ENCODE results near the gene DARS1. TPM values are rescaled to one million over a fixed set of nuclear protein-coding genes. Genes with fewer than 3 reads are reported as not detected.

Gene DARS1
- total and polyA plus RNA-seq, 2 donors (not counting 1 experiment from before 2014, with no cell fraction given): 36.7 to 88.3 TPM

DNA sequence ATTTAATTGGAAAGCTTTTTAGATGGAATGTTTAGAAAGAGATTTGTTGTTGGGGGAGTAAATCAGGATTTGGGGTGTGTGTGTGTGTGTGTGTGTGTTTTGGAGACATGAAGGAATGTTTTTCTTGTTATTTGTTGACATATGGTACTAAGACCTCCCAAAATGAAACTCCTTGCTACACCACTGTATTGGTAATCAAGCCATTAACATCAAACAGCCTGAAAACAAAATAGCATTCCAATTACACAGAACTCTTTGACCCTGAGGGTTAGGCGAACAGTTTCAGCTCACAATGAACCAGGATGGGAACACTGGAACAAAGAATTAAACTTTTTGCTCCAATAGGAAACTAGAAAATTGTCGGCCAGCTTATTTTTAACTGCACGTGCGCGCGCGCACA, 41.7 kb upstream of the DARS1 start:
- no peaks in the 10 kb centered on the region for H3K9me3 Mint-ChIP-seq (ENCODE audit: insufficient read depth)
- intact Hi-C loops (cut with micrococcal nuclease): no loop called here
- Histone ChIP-seq H4K20me1 (ENCODE audit: control insufficient read depth, insufficient read depth, low read length, poor library complexity, severe bottlenecking) (no peaks in the 10 kb centered on the region), H3K4me2 (replicated peaks; ENCODE audit: low read depth, low read length, poor library complexity, severe bottlenecking) (no peak overlapping the region), H3K4me3 (ENCODE audit: control extremely low read depth in 1 of 5, extremely low read depth in 1 of 5, insufficient read depth in 1 of 5, low read depth in 2 of 5, low read length in 4 of 5) (no peak overlapping the region), H2AFZ (ENCODE audit: insufficient read depth, low read depth, low read length, poor library complexity, severe bottlenecking) (no peak overlapping the region), H3K9ac (ENCODE audit: low read length) (no peak overlapping the region), H3K4me1 (ENCODE audit: control insufficient read depth in 2 of 2, insufficient read depth in 2 of 2, low read length in 2 of 2) (peaks cover 5 to 9% of the 10 kb centered on the region in 2 donors), H3K9me3 (ENCODE audit: control extremely low read depth in 1 of 3, control insufficient read depth in 2 of 3, insufficient read depth in 1 of 3, low read length in 2 of 3) (peaks cover 0 to 9% (median 0%) of the 10 kb centered on the region in 3 donors), H3K27me3 (replicated peaks in 1 of 4; ENCODE audit: control extremely low read depth in 1 of 4, control insufficient read depth in 3 of 4, insufficient read depth in 4 of 4, low read length in 3 of 4) (no peaks in the 10 kb centered on the region), H3K79me2 (ENCODE audit: control insufficient read depth, insufficient read depth, low read length) (no peaks in the 10 kb centered on the region), H3K36me3 (replicated peaks in 1 of 2; ENCODE audit: control extremely low read depth in 1 of 2, control insufficient read depth in 1 of 2, extremely low read depth in 1 of 2, insufficient read depth in 2 of 2, low read length in 1 of 2) (no peaks in the 10 kb centered on the region), H3K27ac (ENCODE audit: low read length in 2 of 2) (no peak overlapping the region)
- CTCF ChIA-PET: interaction anchor here (1.6 kb wide), 1 partner anchor 113 kb away, joined by 4 read pairs; no protein-coding TSS in a partner anchor
- peaks cover 17% of the 10 kb centered on the region for H3K4me1 Mint-ChIP-seq
- TF ChIP-seq, protein P1, sequence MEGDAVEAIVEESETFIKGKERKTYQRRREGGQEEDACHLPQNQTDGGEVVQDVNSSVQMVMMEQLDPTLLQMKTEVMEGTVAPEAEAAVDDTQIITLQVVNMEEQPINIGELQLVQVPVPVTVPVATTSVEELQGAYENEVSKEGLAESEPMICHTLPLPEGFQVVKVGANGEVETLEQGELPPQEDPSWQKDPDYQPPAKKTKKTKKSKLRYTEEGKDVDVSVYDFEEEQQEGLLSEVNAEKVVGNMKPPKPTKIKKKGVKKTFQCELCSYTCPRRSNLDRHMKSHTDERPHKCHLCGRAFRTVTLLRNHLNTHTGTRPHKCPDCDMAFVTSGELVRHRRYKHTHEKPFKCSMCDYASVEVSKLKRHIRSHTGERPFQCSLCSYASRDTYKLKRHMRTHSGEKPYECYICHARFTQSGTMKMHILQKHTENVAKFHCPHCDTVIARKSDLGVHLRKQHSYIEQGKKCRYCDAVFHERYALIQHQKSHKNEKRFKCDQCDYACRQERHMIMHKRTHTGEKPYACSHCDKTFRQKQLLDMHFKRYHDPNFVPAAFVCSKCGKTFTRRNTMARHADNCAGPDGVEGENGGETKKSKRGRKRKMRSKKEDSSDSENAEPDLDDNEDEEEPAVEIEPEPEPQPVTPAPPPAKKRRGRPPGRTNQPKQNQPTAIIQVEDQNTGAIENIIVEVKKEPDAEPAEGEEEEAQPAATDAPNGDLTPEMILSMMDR (IDR thresholded peaks at IDR 0.05): no peak
- TF ChIP-seq EZH2 (IDR thresholded peaks at IDR 0.05; ENCODE audit: borderline replicate concordance, insufficient read depth, low read depth, low read length, poor library complexity, severe bottlenecking): no peak
- DNase-seq: no peak
- POLR2A ChIA-PET: interaction anchor here (0.7 kb wide), 1 partner anchor 30 kb away, joined by 4 read pairs; no protein-coding TSS in a partner anchor
- H3K27me3 Mint-ChIP-seq: no peaks in the 10 kb centered on the region
- no peak overlapping the region for H3K4me3 Mint-ChIP-seq
- 99% methylated on average over 7 of the region's 7 CpGs for WGBS (ENCODE audit: insufficient coverage)
- ATAC-seq (ENCODE audit: low read depth): no peak
- H3K27ac Mint-ChIP-seq: no peak overlapping the region

DNA sequence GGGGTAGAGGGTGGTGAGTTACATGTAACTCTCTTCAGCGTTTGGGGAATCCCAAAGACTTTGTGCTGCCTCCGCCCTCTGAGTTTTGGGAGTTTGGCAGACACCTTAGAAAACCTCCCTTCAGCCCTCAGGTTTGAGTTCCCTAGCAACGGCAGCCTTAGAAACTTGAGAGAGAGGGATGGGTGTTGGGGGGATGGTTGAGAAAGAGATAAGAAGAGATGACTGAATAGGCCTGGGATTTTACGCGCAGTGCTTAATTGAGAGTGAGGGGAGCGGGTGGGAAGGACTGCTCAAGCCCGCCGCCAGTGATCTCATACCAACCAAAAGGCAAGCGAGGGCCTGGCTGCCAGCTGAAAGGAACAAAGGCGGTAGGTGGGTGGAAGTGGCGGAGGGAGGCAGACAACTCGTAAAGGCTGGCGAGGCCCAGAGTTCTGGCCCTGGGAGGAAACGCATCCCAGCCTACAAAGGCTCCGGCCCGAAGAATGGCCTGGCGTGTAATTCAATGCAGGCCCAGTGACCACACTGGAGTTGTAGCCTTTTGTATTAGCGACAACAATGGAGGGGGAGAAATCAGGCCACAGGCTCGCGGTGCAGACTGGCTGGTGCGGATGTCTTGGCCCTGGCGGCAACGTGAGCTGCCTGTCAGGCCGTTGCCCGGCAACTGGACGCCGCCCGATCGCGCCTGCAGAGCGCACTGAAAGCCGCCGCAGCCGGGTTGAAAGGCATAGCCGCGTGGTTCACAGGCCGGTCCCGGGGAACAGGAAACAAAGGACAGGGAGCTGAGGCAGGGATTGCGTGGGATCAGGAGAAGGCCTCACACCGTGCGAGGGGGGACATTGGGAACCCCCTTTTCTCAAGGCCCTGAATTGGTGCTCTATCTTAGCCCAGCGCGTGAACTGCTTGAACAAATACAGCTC, 39.9 kb upstream of the DARS1 start:
- Histone ChIP-seq H4K20me1 (ENCODE audit: control insufficient read depth, insufficient read depth, low read length, poor library complexity, severe bottlenecking) (no peaks in the 10 kb centered on the region), H3K4me2 (replicated peaks; ENCODE audit: low read depth, low read length, poor library complexity, severe bottlenecking) (peak overlapping the region; percentile 54), H2AFZ (ENCODE audit: insufficient read depth, low read depth, low read length, poor library complexity, severe bottlenecking) (no peak overlapping the region), H3K9ac (ENCODE audit: low read length) (no peak overlapping the region), H3K36me3 (replicated peaks in 1 of 2; ENCODE audit: control extremely low read depth in 1 of 2, control insufficient read depth in 1 of 2, extremely low read depth in 1 of 2, insufficient read depth in 2 of 2, low read length in 1 of 2) (no peaks in the 10 kb centered on the region), H3K4me3 (ENCODE audit: control extremely low read depth in 1 of 5, extremely low read depth in 1 of 5, insufficient read depth in 1 of 5, low read depth in 2 of 5, low read length in 4 of 5) (peak overlapping the region in 1 of 5 experiments; percentile 16), H3K27me3 (replicated peaks in 1 of 4; ENCODE audit: control extremely low read depth in 1 of 4, control insufficient read depth in 3 of 4, insufficient read depth in 4 of 4, low read length in 3 of 4) (no peaks in the 10 kb centered on the region), H3K4me1 (ENCODE audit: control insufficient read depth in 2 of 2, insufficient read depth in 2 of 2, low read length in 2 of 2) (peaks cover 5 to 11% of the 10 kb centered on the region in 2 donors), H3K27ac (ENCODE audit: low read length in 2 of 2) (no peak overlapping the region), H3K9me3 (ENCODE audit: control extremely low read depth in 1 of 3, control insufficient read depth in 2 of 3, insufficient read depth in 1 of 3, low read length in 2 of 3) (peaks cover 0 to 9% (median 0%) of the 10 kb centered on the region in 3 donors), H3K79me2 (ENCODE audit: control insufficient read depth, insufficient read depth, low read length) (no peaks in the 10 kb centered on the region)
- Mint-ChIP-seq H3K4me1 (peaks cover 24% of the 10 kb centered on the region), H3K27me3 (no peaks in the 10 kb centered on the region), H3K4me3 (peak overlapping the region; percentile 27), H3K9me3 (ENCODE audit: insufficient read depth) (no peaks in the 10 kb centered on the region), H3K27ac (no peak overlapping the region)
- peak; percentile 76 for ATAC-seq (ENCODE audit: low read depth)
- no peak for TF ChIP-seq EZH2 (IDR thresholded peaks at IDR 0.05; ENCODE audit: borderline replicate concordance, insufficient read depth, low read depth, low read length, poor library complexity, severe bottlenecking)
- TF ChIP-seq, protein P1 (IDR thresholded peaks at IDR 0.05): no peak
- DNase-seq: peak; percentile 52
- ChIA-PET POLR2A (no interaction called here), CTCF (interaction anchor here (1.6 kb wide), 1 partner anchor 111 kb away, joined by 4 read pairs; no protein-coding TSS in a partner anchor)
- intact Hi-C loops (cut with micrococcal nuclease): no loop called here
- 60% methylated on average over 38 of the region's 43 CpGs for WGBS (ENCODE audit: insufficient coverage)

Data from B cell (primary cell).